ENCODE data around the gene EPHB2. TPM values are rescaled to one million over a fixed set of nuclear protein-coding genes. Genes with fewer than 3 reads are reported as not detected.

Gene EPHB2
- total RNA-seq, 6 experiments from 2014 or later: 0.24 to 1.8 (median 0.62) TPM

GRCh38 chr1:22915231-22915630, 204.6 kb downstream of the EPHB2 start:
- Histone ChIP-seq H3K4me3 (no peak overlapping the region), H3K36me3 (no peaks in the 10 kb centered on the region), H3K4me1 (no peaks in the 10 kb centered on the region), H3K27ac (no peak overlapping the region), H3K9me3 (no peaks in the 10 kb centered on the region), H3K27me3 (no peaks in the 10 kb centered on the region)
- WGBS (ENCODE audit: insufficient coverage, low coverage, low lambda C conversion rate, missing lambda C conversion rate): 44% methylated on average over 6 of the region's 7 CpGs
- intact Hi-C loops (cut with DNase I): loop anchor here in 1 of 2 donors (10.0 kb wide), 1 partner anchor 320 kb away; no protein-coding TSS in a partner anchor
- DNase-seq (no peak), ATAC-seq (no peak)
- no peak for TF ChIP-seq CTCF (IDR thresholded peaks at IDR 0.05)
- no peak for TF ChIP-seq POLR2A (IDR thresholded peaks at IDR 0.05)

GRCh38 chr1:22915816-22916470, 205.3 kb downstream of the EPHB2 start:
- no peaks in the 10 kb centered on the region for H3K36me3 ChIP-seq
- TF ChIP-seq CTCF (IDR thresholded peaks at IDR 0.05) (no peak), POLR2A (IDR thresholded peaks at IDR 0.05) (no peak)
- WGBS (ENCODE audit: insufficient coverage, low coverage, low lambda C conversion rate, missing lambda C conversion rate): 20% methylated on average over 4 of the region's 15 CpGs
- H3K4me1 ChIP-seq: no peaks in the 10 kb centered on the region
- no peaks in the 10 kb centered on the region for H3K27me3 ChIP-seq
- H3K4me3 ChIP-seq: no peak overlapping the region
- ATAC-seq (no peak), DNase-seq (no peak)
- no peaks in the 10 kb centered on the region for H3K9me3 ChIP-seq
- H3K27ac ChIP-seq: no peak overlapping the region
- intact Hi-C loops (cut with DNase I): loop anchor here in 1 of 2 donors (10.0 kb wide), 1 partner anchor 321 kb away; no protein-coding TSS in a partner anchor

- Histone ChIP-seq H3K9me3 (no peaks in the 10 kb centered on the region), H3K27me3 (no peaks in the 10 kb centered on the region), H3K27ac (no peak overlapping the region), H3K36me3 (no peaks in the 10 kb centered on the region), H3K4me3 (no peak overlapping the region), H3K4me1 (no peaks in the 10 kb centered on the region)
- DNase-seq (peak in 1 of 3 donors; percentile 35), ATAC-seq (no peak)
- WGBS (ENCODE audit: insufficient coverage, low coverage, low lambda C conversion rate, missing lambda C conversion rate): 90% methylated on average over 4 of the region's 12 CpGs
- intact Hi-C loops (cut with DNase I): loop anchor here in 1 of 2 donors (10.0 kb wide), 1 partner anchor 322 kb away; no protein-coding TSS in a partner anchor
- no peak for TF ChIP-seq CTCF (IDR thresholded peaks at IDR 0.05)
- TF ChIP-seq POLR2A (IDR thresholded peaks at IDR 0.05): no peak
Measured at GRCh38 chr1:22916471-22916820, 205.8 kb downstream of the EPHB2 start.

- H3K27me3 ChIP-seq: no peaks in the 10 kb centered on the region
- no peak for TF ChIP-seq POLR2A (IDR thresholded peaks at IDR 0.05)
- TF ChIP-seq CTCF (IDR thresholded peaks at IDR 0.05): no peak
- DNase-seq (peak in 1 of 3 donors; percentile 27), ATAC-seq (no peak)
- no peak overlapping the region for H3K27ac ChIP-seq
- H3K36me3 ChIP-seq: no peaks in the 10 kb centered on the region
- H3K4me3 ChIP-seq: no peak overlapping the region
- no peaks in the 10 kb centered on the region for H3K9me3 ChIP-seq
- H3K4me1 ChIP-seq: no peaks in the 10 kb centered on the region
- no CpG with 5 or more reads among the region's 5 CpGs for WGBS (ENCODE audit: insufficient coverage, low coverage, low lambda C conversion rate, missing lambda C conversion rate)
- intact Hi-C loops (cut with DNase I): loop anchor here in 1 of 2 donors (10.0 kb wide), 1 partner anchor 323 kb away; no protein-coding TSS in a partner anchor
Measured at GRCh38 chr1:22917989-22918388, 207.3 kb downstream of the EPHB2 start.
